Mucosa of rectum (tissue), 2 donors: ENCODE data around the gene MAP1S.

ENCODE experiments used
- H3K27ac ChIP-seq, 2 donors: one replicate each; pipeline ENCODE4 v1.7.0; 2013; ENCODE audit warnings: inconsistent platforms in 2 of 2, low read depth in 2 of 2, low read length in 2 of 2
- H3K27me3 ChIP-seq, 2 donors: one replicate each; pipeline ENCODE4 v1.7.0; 2013; ENCODE audit warnings: low read length in 2 of 2; ENCODE audit not compliant: control insufficient read depth in 2 of 2, insufficient read depth in 2 of 2
- H3K36me3 ChIP-seq, 2 donors: one replicate each; pipeline ENCODE4 v1.7.0; 2013; ENCODE audit warnings: low read length in 2 of 2; ENCODE audit not compliant: control insufficient read depth in 2 of 2, insufficient read depth in 2 of 2
- H3K4me1 ChIP-seq, 2 donors: one replicate each; pipeline ENCODE4 v1.7.0; 2013; ENCODE audit warnings: low read length in 2 of 2, mild to moderate bottlenecking in 1 of 2; ENCODE audit not compliant: control insufficient read depth in 2 of 2, insufficient read depth in 2 of 2
- H3K4me3 ChIP-seq, 2 donors: one replicate each; pipeline ENCODE4 v1.7.0; 2013; ENCODE audit warnings: low read length in 2 of 2
- H3K9ac ChIP-seq, 2 donors: one replicate each; pipeline ENCODE4 v1.7.0; 2013; ENCODE audit warnings: low read length in 2 of 2, low read depth in 1 of 2, mild to moderate bottlenecking in 1 of 2
- H3K9me3 ChIP-seq, 2 donors: one replicate each; pipeline ENCODE4 v1.7.0; 2013; ENCODE audit warnings: low read length in 2 of 2; ENCODE audit not compliant: control insufficient read depth in 2 of 2
- donor health status: healthy.
- donor health status: Normal muscosa, but diverticular disease.

MAP1S gene

DNA sequence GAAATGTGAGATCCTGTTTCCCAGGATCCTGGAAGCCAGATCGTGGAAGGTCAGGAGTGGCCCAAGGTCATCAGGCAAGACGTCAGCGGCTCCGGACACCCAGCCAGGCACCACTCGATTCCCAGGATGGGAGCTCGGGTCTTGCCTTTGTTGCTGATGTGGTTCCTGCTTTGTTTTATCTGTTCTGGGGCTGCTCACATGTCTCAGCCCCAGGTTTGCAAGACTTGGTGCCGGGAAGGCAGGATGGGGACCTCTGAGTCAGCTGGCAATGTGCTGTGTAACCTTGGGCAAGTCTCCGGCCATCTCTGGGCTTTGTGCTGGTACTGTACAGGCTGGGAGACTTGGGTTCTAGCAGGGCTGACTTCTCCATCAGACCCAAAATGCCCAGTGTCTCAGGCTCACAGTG lies 30.6 kb downstream of the MAP1S start:
- no peak overlapping the region for H3K9ac ChIP-seq
- no peaks in the 10 kb centered on the region for H3K36me3 ChIP-seq
- peaks cover 3 to 4% of the 10 kb centered on the region in 2 donors for H3K4me1 ChIP-seq
- no peak overlapping the region for H3K27ac ChIP-seq
- H3K27me3 ChIP-seq, result peaks cover 0 to 2% of the 10 kb centered on the region in 2 donors
- no peaks in the 10 kb centered on the region for H3K9me3 ChIP-seq
- no peak overlapping the region for H3K4me3 ChIP-seq

DNA sequence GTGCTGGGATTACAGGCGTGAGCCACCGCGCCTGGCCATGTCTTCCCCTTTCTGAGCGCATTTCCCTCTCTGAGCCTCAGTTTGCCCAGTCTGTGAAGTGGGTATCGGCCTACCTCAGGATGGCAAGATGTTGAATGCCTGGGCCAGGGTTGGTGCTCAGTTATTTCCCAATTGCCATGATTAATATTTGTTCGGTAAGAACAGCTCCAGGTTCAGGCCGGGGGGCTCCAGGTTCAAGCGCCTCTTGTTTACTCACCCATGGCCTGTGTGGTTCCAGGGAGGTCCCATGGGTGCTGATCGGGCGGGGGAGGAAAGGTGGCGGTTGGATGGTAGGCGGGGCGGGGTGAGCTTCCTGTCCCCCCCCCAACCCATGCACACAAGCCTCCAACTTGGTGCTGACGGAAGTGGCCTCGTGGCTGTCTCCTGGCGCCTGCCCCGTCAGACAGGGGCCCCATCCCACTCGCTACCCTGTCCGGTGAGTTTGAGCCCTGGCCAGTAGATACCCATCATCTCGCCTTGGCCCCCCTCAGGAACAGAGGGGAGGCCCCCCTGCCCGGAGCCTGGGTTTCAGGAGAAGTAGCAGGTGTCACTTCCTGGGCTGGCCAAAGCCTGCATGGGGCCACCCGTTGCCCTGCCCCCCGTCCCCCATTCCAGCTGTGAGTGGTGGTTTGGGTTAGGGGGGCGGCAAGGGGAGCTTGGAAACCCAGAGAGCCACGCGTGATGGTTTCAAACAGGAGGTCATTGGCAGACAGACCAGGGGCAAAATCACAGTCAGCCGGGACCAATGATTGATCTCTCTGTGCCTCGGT lies 32.0 kb downstream of the MAP1S start, which contains the start of gene FCHO1:
Gene FCHO1, plus strand, starts transcription at position 375 of the 809 bp plus-strand sequence. CDS start 3,688 bp downstream, outside the sequence.
- Histone ChIP-seq H3K27ac (peak within 1 kb of the TSS; percentile 45 to 70), H3K9me3 (no peaks in the 10 kb centered on the region), H3K4me1 (peaks cover 3 to 4% of the 10 kb centered on the region in 2 donors), H3K27me3 (peaks cover 0 to 2% of the 10 kb centered on the region in 2 donors), H3K9ac (peak within 1 kb of the TSS; percentile 23 to 32), H3K36me3 (no peaks in the 10 kb centered on the region), H3K4me3 (peak within 1 kb of the TSS; percentile 9 to 69)

DNA sequence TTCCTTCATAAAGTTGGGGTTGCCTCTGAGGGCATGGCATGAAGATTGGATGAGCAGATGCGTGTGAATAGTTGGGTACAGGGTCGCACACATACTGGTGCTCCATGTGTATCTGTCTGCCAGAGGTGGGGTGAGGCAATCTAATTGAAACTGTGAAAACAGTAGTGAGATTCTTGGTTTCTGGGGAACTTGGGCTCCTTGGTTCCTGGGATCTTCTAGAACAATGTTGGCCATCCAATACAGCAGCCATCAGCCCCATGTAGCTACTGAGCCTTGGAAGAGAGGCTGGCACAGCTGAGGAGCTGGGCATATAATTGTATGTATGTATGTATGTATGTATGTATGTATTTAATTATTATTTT lies 32.6 kb downstream of the MAP1S start:
- Histone ChIP-seq H3K27ac (peak overlapping the region; percentile 43 to 70), H3K27me3 (peaks cover 0 to 2% of the 10 kb centered on the region in 2 donors), H3K4me3 (peak overlapping the region; percentile 1 to 69), H3K9me3 (no peaks in the 10 kb centered on the region), H3K36me3 (no peaks in the 10 kb centered on the region), H3K9ac (peak overlapping the region in 1 of 2 donors; percentile 24), H3K4me1 (peaks cover 3 to 4% of the 10 kb centered on the region in 2 donors)

DNA sequence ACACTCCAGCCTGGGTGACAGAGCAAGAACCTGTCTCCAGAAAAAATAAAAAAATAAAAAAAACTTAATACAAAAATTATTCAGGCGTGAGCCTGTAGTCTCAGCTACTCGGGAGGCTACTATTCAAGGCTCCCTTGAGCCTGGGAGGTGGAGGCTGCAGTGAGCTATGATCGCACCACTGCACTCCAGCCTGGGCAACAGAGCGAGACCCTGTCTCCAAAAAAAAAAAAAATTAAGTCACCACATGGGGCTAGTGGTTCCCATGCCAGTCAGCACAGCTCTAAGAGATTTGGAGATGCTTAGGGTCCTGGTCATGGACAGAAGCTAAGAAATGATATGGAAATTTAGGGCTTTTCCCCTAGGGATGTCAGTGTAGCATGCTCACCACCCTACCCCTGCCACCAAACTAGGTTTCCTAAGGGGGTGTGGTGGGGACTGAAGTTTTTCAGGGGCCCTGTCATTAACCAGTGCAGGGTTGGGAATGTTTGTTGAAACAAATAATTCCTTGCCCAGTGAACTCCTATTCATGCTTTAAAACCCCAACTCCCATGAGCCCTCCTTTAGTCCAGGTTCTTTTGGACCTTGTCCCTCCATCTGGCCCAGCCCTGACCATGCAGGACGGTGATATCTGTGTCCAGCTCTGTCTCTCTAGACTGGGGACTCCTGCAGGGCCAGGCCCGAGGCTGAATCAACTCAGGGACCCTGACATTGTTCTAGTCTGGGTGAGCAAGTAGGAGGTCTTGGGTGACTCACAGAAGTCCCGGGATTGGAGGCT lies 33.8 kb downstream of the MAP1S start:
- Histone ChIP-seq H3K9ac (no peak overlapping the region), H3K36me3 (no peaks in the 10 kb centered on the region), H3K27me3 (peaks cover 0 to 2% of the 10 kb centered on the region in 2 donors), H3K27ac (no peak overlapping the region), H3K4me1 (no peaks in the 10 kb centered on the region), H3K9me3 (no peaks in the 10 kb centered on the region), H3K4me3 (no peak overlapping the region)

DNA sequence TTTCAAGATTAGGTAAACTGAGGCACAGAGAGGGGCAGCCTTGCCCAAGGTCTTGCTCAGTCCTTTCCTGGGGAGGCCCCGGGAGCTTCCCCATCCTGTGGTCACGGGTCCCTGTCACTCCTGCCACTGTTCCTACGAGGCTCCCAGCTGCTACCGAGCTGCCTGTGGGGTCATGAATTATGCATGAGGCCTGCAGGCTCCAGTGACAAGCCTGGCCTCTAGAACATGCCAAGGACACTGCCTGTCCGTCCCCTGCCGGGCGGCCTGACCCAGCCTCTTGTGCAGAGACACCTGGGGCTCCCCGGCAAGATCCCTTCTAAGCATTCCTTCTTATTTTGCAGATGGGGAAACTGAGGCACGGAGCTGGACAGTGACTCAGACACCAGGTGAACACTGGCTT lies 34.7 kb downstream of the MAP1S start:
- Histone ChIP-seq H3K4me1 (no peaks in the 10 kb centered on the region), H3K4me3 (no peak overlapping the region), H3K9me3 (no peaks in the 10 kb centered on the region), H3K9ac (no peak overlapping the region), H3K27ac (no peak overlapping the region), H3K27me3 (peaks cover 0 to 2% of the 10 kb centered on the region in 2 donors), H3K36me3 (no peaks in the 10 kb centered on the region)

DNA sequence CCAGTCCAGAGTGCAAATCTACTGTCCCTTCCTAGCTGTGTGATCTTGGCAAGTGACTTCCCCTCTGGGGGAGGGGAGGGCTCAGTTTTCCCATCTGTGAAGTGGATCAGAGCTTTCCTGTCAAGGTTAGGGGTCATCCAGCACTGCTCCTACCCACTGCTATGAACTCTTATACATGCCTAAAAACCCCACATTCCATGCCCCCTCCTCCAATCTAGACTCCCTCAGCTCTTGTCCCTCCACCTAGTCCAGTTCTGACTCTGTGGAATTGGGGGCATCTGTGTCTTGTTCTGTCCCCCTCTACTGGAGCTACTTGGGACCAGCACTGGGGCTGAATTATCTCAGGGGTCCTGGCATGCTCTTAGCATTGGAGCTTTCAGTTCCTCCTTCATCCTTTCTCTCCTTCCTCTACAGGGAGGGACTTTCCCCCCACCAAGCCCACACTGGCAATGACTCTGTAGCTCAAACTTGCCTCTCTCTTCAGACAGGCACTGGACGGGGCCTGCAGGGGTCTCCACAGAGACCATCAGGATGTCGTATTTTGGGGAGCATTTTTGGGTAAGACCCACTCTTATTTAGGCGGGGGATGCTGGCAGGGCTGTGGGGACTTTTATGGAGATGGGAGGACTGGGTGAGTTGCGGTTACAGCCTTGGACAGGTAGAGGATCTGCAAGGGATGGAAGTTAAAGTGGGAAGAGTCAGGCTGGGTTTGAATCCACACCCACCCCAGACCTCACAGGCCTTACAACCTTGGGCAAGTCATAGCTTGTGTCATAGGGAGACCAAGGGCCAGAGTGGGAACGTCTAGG lies 35.6 kb downstream of the MAP1S start:
- Histone ChIP-seq H3K4me3 (no peak overlapping the region), H3K4me1 (no peaks in the 10 kb centered on the region), H3K9me3 (no peaks in the 10 kb centered on the region), H3K9ac (no peak overlapping the region), H3K27ac (no peak overlapping the region), H3K27me3 (no peaks in the 10 kb centered on the region), H3K36me3 (no peaks in the 10 kb centered on the region)

DNA sequence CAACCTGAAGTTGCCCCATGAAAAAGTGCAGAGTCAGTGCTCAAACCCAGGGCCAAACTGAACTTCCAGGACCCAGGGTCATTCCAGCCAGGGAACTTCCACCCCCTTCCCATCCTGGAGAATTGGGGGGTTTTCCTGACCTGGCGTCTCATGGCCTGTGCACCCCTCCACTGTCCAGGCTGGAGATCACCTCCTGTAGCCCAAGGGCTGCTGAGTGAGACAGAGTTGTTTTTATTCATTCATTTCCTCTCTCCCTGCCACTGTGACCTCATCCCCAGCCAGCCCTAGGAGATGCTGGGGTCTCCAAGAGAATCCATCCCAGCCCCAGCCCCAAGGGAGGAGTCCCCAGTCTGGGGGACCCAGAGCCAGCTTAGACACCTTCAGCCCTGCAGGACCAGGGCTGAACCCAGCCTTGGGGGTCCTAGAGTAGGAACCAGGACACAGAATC lies 36.2 kb downstream of the MAP1S start:
- Histone ChIP-seq H3K27ac (no peak overlapping the region), H3K9me3 (no peaks in the 10 kb centered on the region), H3K36me3 (no peaks in the 10 kb centered on the region), H3K4me1 (no peaks in the 10 kb centered on the region), H3K9ac (no peak overlapping the region), H3K4me3 (no peak overlapping the region), H3K27me3 (no peaks in the 10 kb centered on the region)

DNA sequence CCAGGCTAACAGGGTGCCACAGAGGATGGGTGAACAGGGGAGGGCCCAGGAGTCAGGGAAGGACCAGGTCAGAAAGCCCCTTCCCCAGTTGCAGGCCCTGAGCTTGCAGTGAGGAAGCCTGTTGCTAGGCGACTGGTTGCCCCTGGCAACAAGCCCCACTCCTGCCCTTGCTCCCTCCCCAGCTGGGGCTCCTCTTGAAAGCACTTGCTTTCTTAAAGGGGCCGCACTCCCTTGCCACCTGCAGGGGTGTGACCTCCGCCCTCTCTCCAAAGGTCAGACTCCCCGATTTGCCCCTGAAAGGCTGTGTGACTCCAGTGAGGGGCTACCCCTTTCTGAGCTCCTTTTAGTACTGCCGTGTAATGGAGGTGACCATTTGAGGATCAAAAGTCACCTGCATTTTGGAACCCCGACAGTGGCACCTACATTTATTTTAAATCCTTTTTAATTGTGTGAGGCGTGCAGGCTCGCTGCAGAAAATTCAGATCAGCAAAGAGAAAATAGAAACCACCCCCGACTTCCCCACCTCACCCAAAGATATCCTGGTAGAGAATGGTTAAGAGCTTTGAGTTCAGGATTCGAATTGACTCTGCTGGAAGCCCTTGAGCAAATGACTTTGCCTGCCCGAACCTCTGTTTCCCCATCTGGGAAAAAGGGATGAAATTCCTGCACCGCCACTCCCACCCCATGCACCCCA lies 36.8 kb downstream of the MAP1S start:
- H3K9ac ChIP-seq, result no peak overlapping the region
- no peaks in the 10 kb centered on the region for H3K36me3 ChIP-seq
- H3K9me3 ChIP-seq, result no peaks in the 10 kb centered on the region
- H3K4me3 ChIP-seq, result no peak overlapping the region
- H3K27ac ChIP-seq, result no peak overlapping the region
- H3K4me1 ChIP-seq, result no peaks in the 10 kb centered on the region
- H3K27me3 ChIP-seq, result no peaks in the 10 kb centered on the region

DNA sequence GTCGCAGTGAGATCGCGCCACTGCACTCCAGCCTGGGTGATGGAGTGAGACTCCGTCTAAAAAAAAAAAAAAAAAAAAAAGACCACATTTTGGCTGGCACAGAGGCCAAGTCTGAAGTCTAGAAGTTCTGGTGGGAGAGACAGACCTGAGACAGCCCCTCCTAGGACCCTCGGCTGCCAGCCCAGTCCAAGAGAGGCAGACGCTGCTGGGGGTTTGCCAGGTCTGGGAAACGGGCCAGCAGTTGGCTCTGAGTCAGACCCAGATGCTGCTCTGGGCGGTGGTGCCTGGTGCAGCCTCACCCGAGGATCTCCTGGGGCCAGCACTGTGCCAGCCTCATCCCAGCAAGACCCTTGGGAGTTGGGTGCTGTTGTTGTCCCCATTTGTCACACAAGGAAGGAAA lies 37.8 kb downstream of the MAP1S start:
- no peak overlapping the region for H3K27ac ChIP-seq
- H3K4me3 ChIP-seq, result no peak overlapping the region
- no peak overlapping the region for H3K9ac ChIP-seq
- H3K36me3 ChIP-seq, result no peaks in the 10 kb centered on the region
- no peaks in the 10 kb centered on the region for H3K4me1 ChIP-seq
- H3K27me3 ChIP-seq, result no peaks in the 10 kb centered on the region
- no peaks in the 10 kb centered on the region for H3K9me3 ChIP-seq
